Vagina (tissue), 2 donors: ENCODE measurements around the gene CHRDL1. TPM values are rescaled to one million over a fixed set of nuclear protein-coding genes. Genes with fewer than 3 reads are reported as not detected.

Experiments used
- DNase-seq, 2 donors: peaks; one replicate each; pipeline ENCODE4 v3.0.0-alpha.2; 2017; ENCODE audit errors: extremely low spot score in 2 of 2
- H3K27ac ChIP-seq: fragments of 200-600 bp; sonication (generic); one replicate; pipeline ENCODE4 v1.5.1; 2019
- H3K27me3 ChIP-seq: fragments of 200-600 bp; sonication (generic); one replicate; pipeline ENCODE4 v1.5.1; 2019
- H3K36me3 ChIP-seq, 2 donors: fragments of 200-600 bp; sonication (generic); one replicate each; pipeline ENCODE4 v1.5.1; 2017 to 2019
- H3K4me1 ChIP-seq: fragments of 200-600 bp; sonication (generic); one replicate; pipeline ENCODE4 v1.5.1; 2019
- H3K4me3 ChIP-seq, 2 donors: fragments of 200-600 bp; sonication (generic); 1 replicate in 1 of 2; 2 replicates in 1 of 2; pipeline ENCODE4 v1.5.1; 2016 to 2019
- H3K9me3 ChIP-seq: fragments of 200-600 bp; sonication (generic); one replicate; pipeline ENCODE4 v1.5.1; 2019
- CTCF ChIP-seq, 3 experiments: fragments of 450-650 bp in 2 of 3; fragments of 200-600 bp in 1 of 3; sonication (generic) in 1 of 3; IDR thresholded peaks; one replicate each; pipeline ENCODE4 v1.5.1; 2017 to 2019; ENCODE audit warnings: antibody characterized with exemption in 3 of 3, mild to moderate bottlenecking in 2 of 3, moderate library complexity in 2 of 3
- POLR2A ChIP-seq, 2 donors: fragments of 450-650 bp; IDR thresholded peaks; one replicate each; pipeline ENCODE4 v1.6.1; 2017; ENCODE audit warnings: antibody characterized with exemption in 2 of 2, mild to moderate bottlenecking in 2 of 2, moderate library complexity in 2 of 2
- POLR2AphosphoS5 ChIP-seq, 2 donors: sonication (generic); formaldehyde crosslinking; IDR thresholded peaks; one replicate each; pipeline ENCODE4 v1.9.0; 2017; ENCODE audit warnings: antibody characterized with exemption in 2 of 2, mild to moderate bottlenecking in 2 of 2, low read depth in 1 of 2; ENCODE audit not compliant: insufficient read depth in 1 of 2
- intact Hi-C: fragments of 100-400 bp; cut with DNase I; formaldehyde crosslinking; loops from one replicate; pipeline ENCODE4 v1.15.1; 2023
- total RNA-seq: library from RNA; depleted of rRNA; stranded (reverse); fragments of >200 nt; gene quantifications from one replicate; pipeline ENCODE4 v1.2.3, GENCODE V29; 2016

Gene CHRDL1
- total RNA-seq, 1 donor from 2014 or later: 36.8 TPM

DNA sequence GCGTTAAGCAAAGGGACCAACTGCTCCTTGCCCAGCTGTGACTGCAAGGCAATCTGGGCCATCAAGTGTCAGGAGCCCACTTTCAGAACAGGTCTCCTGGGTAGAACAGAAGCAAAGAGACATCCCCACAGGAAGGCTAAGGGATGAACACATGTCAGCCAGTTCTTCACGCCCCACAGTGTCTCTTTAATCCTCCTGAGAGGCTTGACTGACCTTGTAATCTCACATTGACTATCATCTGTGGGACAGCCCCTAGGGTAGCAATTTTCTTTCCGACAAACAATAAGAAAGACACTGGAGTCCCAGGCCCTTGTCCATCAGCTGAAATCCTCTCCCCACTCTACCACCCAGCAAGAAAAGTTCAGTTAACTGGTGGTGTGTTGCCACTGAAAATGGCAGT, 1.0 kb downstream of the CHRDL1 start:
- DNase-seq: no peak
- Histone ChIP-seq H3K27ac (no peak overlapping the region), H3K27me3 (no peaks in the 10 kb centered on the region), H3K4me3 (peak overlapping the region in 1 of 2 donors; percentile 32), H3K9me3 (no peaks in the 10 kb centered on the region), H3K4me1 (no peaks in the 10 kb centered on the region), H3K36me3 (no peaks in the 10 kb centered on the region)
- intact Hi-C loops: no loop called here
- no peak for TF ChIP-seq POLR2AphosphoS5 (IDR thresholded peaks at IDR 0.05; ENCODE audit: insufficient read depth in 1 of 2, low read depth in 1 of 2)
- no peak for TF ChIP-seq CTCF (IDR thresholded peaks at IDR 0.05)
- TF ChIP-seq POLR2A (IDR thresholded peaks at IDR 0.05): no peak

GRCh38 chrX:110791071-110791470, 4.5 kb downstream of the CHRDL1 start:
- DNase-seq: no peak
- no peaks in the 10 kb centered on the region for H3K27me3 ChIP-seq
- H3K9me3 ChIP-seq: no peaks in the 10 kb centered on the region
- intact Hi-C loops: no loop called here
- H3K4me1 ChIP-seq: no peaks in the 10 kb centered on the region
- H3K27ac ChIP-seq: no peak overlapping the region
- H3K4me3 ChIP-seq: no peak overlapping the region
- TF ChIP-seq CTCF (IDR thresholded peaks at IDR 0.05): no peak
- TF ChIP-seq POLR2A (IDR thresholded peaks at IDR 0.05): no peak
- no peak for TF ChIP-seq POLR2AphosphoS5 (IDR thresholded peaks at IDR 0.05; ENCODE audit: insufficient read depth in 1 of 2, low read depth in 1 of 2)
- no peaks in the 10 kb centered on the region for H3K36me3 ChIP-seq

- no peak overlapping the region for H3K4me3 ChIP-seq
- H3K4me1 ChIP-seq: no peaks in the 10 kb centered on the region
- H3K36me3 ChIP-seq: no peaks in the 10 kb centered on the region
- TF ChIP-seq POLR2A (IDR thresholded peaks at IDR 0.05) (no peak), POLR2AphosphoS5 (IDR thresholded peaks at IDR 0.05; ENCODE audit: insufficient read depth in 1 of 2, low read depth in 1 of 2) (no peak), CTCF (IDR thresholded peaks at IDR 0.05) (no peak)
- H3K27me3 ChIP-seq: no peaks in the 10 kb centered on the region
- DNase-seq: no peak
- no peak overlapping the region for H3K27ac ChIP-seq
- intact Hi-C loops: no loop called here
- no peaks in the 10 kb centered on the region for H3K9me3 ChIP-seq
Measured at GRCh38 chrX:110786486-110786885, 9.1 kb downstream of the CHRDL1 start.

GRCh38 chrX:110759785-110760184, 35.8 kb downstream of the CHRDL1 start:
- Histone ChIP-seq H3K4me3 (no peak overlapping the region), H3K27me3 (no peaks in the 10 kb centered on the region), H3K9me3 (no peaks in the 10 kb centered on the region), H3K4me1 (no peaks in the 10 kb centered on the region), H3K27ac (no peak overlapping the region), H3K36me3 (no peaks in the 10 kb centered on the region)
- no peak for TF ChIP-seq CTCF (IDR thresholded peaks at IDR 0.05)
- no peak for TF ChIP-seq POLR2A (IDR thresholded peaks at IDR 0.05)
- no peak for TF ChIP-seq POLR2AphosphoS5 (IDR thresholded peaks at IDR 0.05; ENCODE audit: insufficient read depth in 1 of 2, low read depth in 1 of 2)
- DNase-seq: no peak
- intact Hi-C loops: no loop called here

GRCh38 chrX:110758781-110759422, 36.7 kb downstream of the CHRDL1 start:
- TF ChIP-seq CTCF (IDR thresholded peaks at IDR 0.05): no peak
- TF ChIP-seq POLR2AphosphoS5 (IDR thresholded peaks at IDR 0.05; ENCODE audit: insufficient read depth in 1 of 2, low read depth in 1 of 2): no peak
- TF ChIP-seq POLR2A (IDR thresholded peaks at IDR 0.05): no peak
- no peaks in the 10 kb centered on the region for H3K27me3 ChIP-seq
- intact Hi-C loops: no loop called here
- H3K9me3 ChIP-seq: no peaks in the 10 kb centered on the region
- H3K36me3 ChIP-seq: no peaks in the 10 kb centered on the region
- DNase-seq: no peak
- H3K4me1 ChIP-seq: no peaks in the 10 kb centered on the region
- no peak overlapping the region for H3K27ac ChIP-seq
- no peak overlapping the region for H3K4me3 ChIP-seq
